ENCODE measurements around the gene STK25. TPM values are rescaled to one million over a fixed set of nuclear protein-coding genes. Genes with fewer than 3 reads are reported as not detected.

Gene STK25
- total and polyA plus RNA-seq, 2 donors (not counting 1 experiment from before 2014, with no cell fraction given) = 183 to 378 TPM

DNA sequence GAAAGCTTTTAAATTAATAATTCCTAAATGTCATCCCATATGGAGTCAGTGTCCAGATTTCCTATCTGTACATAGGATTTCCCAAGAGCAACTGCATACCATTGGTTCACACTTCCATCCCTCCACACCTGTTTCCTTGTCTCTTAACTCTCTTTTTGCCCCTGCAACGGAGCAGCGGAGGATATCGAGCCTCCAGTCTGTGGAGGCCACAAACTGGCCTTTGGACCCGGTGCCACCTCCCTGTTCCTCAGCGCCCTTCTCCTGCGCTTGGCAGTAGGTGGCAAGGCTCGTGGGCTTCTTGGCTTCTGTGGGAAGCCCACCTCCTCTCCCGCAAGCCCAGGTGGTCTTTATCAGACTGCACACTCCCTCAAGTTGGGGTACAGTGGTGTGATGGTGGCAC is 23.8 kb upstream of the STK25 start:
- Histone ChIP-seq H3K4me2 (replicated peaks; ENCODE audit: low read depth, low read length, poor library complexity, severe bottlenecking) (no peak overlapping the region), H3K27me3 (replicated peaks in 1 of 4; ENCODE audit: control extremely low read depth in 1 of 4, control insufficient read depth in 3 of 4, insufficient read depth in 4 of 4, low read length in 3 of 4) (peaks cover 0 to 7% (median 2%) of the 10 kb centered on the region in 4 experiments), H3K9ac (ENCODE audit: low read length) (no peak overlapping the region), H4K20me1 (ENCODE audit: control insufficient read depth, insufficient read depth, low read length, poor library complexity, severe bottlenecking) (no peaks in the 10 kb centered on the region), H3K4me3 (ENCODE audit: control extremely low read depth in 1 of 5, extremely low read depth in 1 of 5, insufficient read depth in 1 of 5, low read depth in 2 of 5, low read length in 4 of 5) (no peak overlapping the region), H3K4me1 (ENCODE audit: control insufficient read depth in 2 of 2, insufficient read depth in 2 of 2, low read length in 2 of 2) (no peaks in the 10 kb centered on the region), H3K9me3 (ENCODE audit: control extremely low read depth in 1 of 3, control insufficient read depth in 2 of 3, insufficient read depth in 1 of 3, low read length in 2 of 3) (no peaks in the 10 kb centered on the region), H3K27ac (ENCODE audit: low read length in 2 of 2) (no peak overlapping the region), H3K79me2 (ENCODE audit: control insufficient read depth, insufficient read depth, low read length) (no peaks in the 10 kb centered on the region), H3K36me3 (replicated peaks in 1 of 2; ENCODE audit: control extremely low read depth in 1 of 2, control insufficient read depth in 1 of 2, extremely low read depth in 1 of 2, insufficient read depth in 2 of 2, low read length in 1 of 2) (no peaks in the 10 kb centered on the region), H2AFZ (ENCODE audit: insufficient read depth, low read depth, low read length, poor library complexity, severe bottlenecking) (no peak overlapping the region)
- ATAC-seq (ENCODE audit: low read depth) (no peak), DNase-seq (no peak)
- TF ChIP-seq EZH2 (IDR thresholded peaks at IDR 0.05; ENCODE audit: borderline replicate concordance, insufficient read depth, low read depth, low read length, poor library complexity, severe bottlenecking) = no peak
- TF ChIP-seq, protein P1, sequence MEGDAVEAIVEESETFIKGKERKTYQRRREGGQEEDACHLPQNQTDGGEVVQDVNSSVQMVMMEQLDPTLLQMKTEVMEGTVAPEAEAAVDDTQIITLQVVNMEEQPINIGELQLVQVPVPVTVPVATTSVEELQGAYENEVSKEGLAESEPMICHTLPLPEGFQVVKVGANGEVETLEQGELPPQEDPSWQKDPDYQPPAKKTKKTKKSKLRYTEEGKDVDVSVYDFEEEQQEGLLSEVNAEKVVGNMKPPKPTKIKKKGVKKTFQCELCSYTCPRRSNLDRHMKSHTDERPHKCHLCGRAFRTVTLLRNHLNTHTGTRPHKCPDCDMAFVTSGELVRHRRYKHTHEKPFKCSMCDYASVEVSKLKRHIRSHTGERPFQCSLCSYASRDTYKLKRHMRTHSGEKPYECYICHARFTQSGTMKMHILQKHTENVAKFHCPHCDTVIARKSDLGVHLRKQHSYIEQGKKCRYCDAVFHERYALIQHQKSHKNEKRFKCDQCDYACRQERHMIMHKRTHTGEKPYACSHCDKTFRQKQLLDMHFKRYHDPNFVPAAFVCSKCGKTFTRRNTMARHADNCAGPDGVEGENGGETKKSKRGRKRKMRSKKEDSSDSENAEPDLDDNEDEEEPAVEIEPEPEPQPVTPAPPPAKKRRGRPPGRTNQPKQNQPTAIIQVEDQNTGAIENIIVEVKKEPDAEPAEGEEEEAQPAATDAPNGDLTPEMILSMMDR (IDR thresholded peaks at IDR 0.05) = no peak
- CTCF ChIA-PET = no interaction called here
- Mint-ChIP-seq H3K27ac (no peak overlapping the region), H3K9me3 (ENCODE audit: insufficient read depth) (no peaks in the 10 kb centered on the region), H3K4me1 (no peaks in the 10 kb centered on the region), H3K4me3 (no peak overlapping the region), H3K27me3 (peaks cover 14% of the 10 kb centered on the region)
- POLR2A ChIA-PET = no interaction called here
- intact Hi-C loops (cut with micrococcal nuclease) = no loop called here
- WGBS (ENCODE audit: insufficient coverage) = 93% methylated on average over 5 of the region's 8 CpGs

DNA sequence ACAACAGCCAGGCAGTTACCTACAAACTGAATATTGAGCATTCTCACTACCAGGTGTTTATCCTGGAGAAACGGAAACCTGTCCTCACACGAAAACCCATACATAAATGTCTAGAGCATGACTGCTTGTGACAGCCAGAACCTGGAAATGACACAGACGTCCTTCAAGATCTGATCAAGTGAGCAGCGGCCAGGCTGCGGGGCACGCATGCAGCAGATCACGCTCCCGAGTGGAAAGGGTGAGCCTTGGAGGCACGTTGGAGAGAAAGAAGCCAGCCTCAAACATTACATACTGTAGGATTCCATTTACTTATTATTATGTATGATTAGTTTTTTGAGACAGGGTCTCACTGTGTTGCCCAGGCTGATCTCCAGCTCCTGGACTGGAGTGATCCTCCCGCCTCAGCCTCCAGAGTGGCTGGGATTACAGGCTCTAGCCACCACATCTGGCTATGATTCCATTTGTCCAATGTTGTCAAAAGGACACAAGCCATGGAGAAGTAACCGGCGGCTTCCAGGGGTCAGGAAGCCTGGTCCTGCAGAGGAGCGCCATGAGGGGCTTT is 22.9 kb upstream of the STK25 start:
- ChIA-PET POLR2A (no interaction called here), CTCF (no interaction called here)
- WGBS (ENCODE audit: insufficient coverage) = 84% methylated on average over 6 of the region's 13 CpGs
- ATAC-seq (ENCODE audit: low read depth) (no peak), DNase-seq (no peak)
- Mint-ChIP-seq H3K9me3 (ENCODE audit: insufficient read depth) (peaks cover 2% of the 10 kb centered on the region), H3K27ac (no peak overlapping the region), H3K4me3 (no peak overlapping the region), H3K4me1 (no peaks in the 10 kb centered on the region), H3K27me3 (peaks cover 14% of the 10 kb centered on the region)
- no peak overlapping the region for H3K27ac ChIP-seq (ENCODE audit: low read length in 2 of 2)
- no peaks in the 10 kb centered on the region for H3K4me1 ChIP-seq (ENCODE audit: control insufficient read depth in 2 of 2, insufficient read depth in 2 of 2, low read length in 2 of 2)
- H3K27me3 ChIP-seq (replicated peaks in 1 of 4; ENCODE audit: control extremely low read depth in 1 of 4, control insufficient read depth in 3 of 4, insufficient read depth in 4 of 4, low read length in 3 of 4) = peaks cover 0 to 7% (median 2%) of the 10 kb centered on the region in 4 experiments
- TF ChIP-seq, protein P1 (IDR thresholded peaks at IDR 0.05) = no peak
- no peak for TF ChIP-seq EZH2 (IDR thresholded peaks at IDR 0.05; ENCODE audit: borderline replicate concordance, insufficient read depth, low read depth, low read length, poor library complexity, severe bottlenecking)
- no peaks in the 10 kb centered on the region for H4K20me1 ChIP-seq (ENCODE audit: control insufficient read depth, insufficient read depth, low read length, poor library complexity, severe bottlenecking)
- H3K4me2 ChIP-seq (replicated peaks; ENCODE audit: low read depth, low read length, poor library complexity, severe bottlenecking) = no peak overlapping the region
- H3K79me2 ChIP-seq (ENCODE audit: control insufficient read depth, insufficient read depth, low read length) = no peaks in the 10 kb centered on the region
- no peaks in the 10 kb centered on the region for H3K36me3 ChIP-seq (replicated peaks in 1 of 2; ENCODE audit: control extremely low read depth in 1 of 2, control insufficient read depth in 1 of 2, extremely low read depth in 1 of 2, insufficient read depth in 2 of 2, low read length in 1 of 2)
- peaks cover 0 to 6% (median 0%) of the 10 kb centered on the region in 3 donors for H3K9me3 ChIP-seq (ENCODE audit: control extremely low read depth in 1 of 3, control insufficient read depth in 2 of 3, insufficient read depth in 1 of 3, low read length in 2 of 3)
- intact Hi-C loops (cut with micrococcal nuclease) = no loop called here
- H3K4me3 ChIP-seq (ENCODE audit: control extremely low read depth in 1 of 5, extremely low read depth in 1 of 5, insufficient read depth in 1 of 5, low read depth in 2 of 5, low read length in 4 of 5) = no peak overlapping the region
- no peak overlapping the region for H3K9ac ChIP-seq (ENCODE audit: low read length)
- H2AFZ ChIP-seq (ENCODE audit: insufficient read depth, low read depth, low read length, poor library complexity, severe bottlenecking) = no peak overlapping the region
